ENCODE measurements around the gene NCBP3.

NCBP3 gene

GRCh38 chr17:3845621-3846436, at the start of gene NCBP3:
Gene NCBP3, minus strand, starts transcription at chr17:3846246. Its CDS starts 23 bp downstream, at chr17:3846223.
- peak; percentile 86 for DNase-seq (ENCODE audit: low read depth)

GRCh38 chr17:3895354-3895753, 49.3 kb upstream of the NCBP3 start:
- no peak for DNase-seq (ENCODE audit: low read depth)

GRCh38 chr17:3894911-3895343, 48.9 kb upstream of the NCBP3 start:
- no peak for DNase-seq (ENCODE audit: low read depth)

GRCh38 chr17:3894188-3894587, 48.1 kb upstream of the NCBP3 start:
- DNase-seq (ENCODE audit: low read depth), result no peak

- no peak for DNase-seq (ENCODE audit: low read depth)
Observed at GRCh38 chr17:3893720-3894116, 47.7 kb upstream of the NCBP3 start.

GRCh38 chr17:3893003-3893719, 47.1 kb upstream of the NCBP3 start, which contains the start of gene CAMKK1:
Gene CAMKK1, minus strand, starts transcription at chr17:3893053. Its CDS starts 7,366 bp downstream, at chr17:3885687.
- DNase-seq (ENCODE audit: low read depth), result peak; percentile 83

- peak; percentile 38 for DNase-seq (ENCODE audit: low read depth)
Observed at GRCh38 chr17:3892095-3892998, 46.3 kb upstream of the NCBP3 start.

GRCh38 chr17:3891626-3892094, 45.6 kb upstream of the NCBP3 start:
- DNase-seq (ENCODE audit: low read depth), result no peak

- DNase-seq (ENCODE audit: low read depth), result no peak
Observed at GRCh38 chr17:3890878-3891219, 44.8 kb upstream of the NCBP3 start.

- no peak for DNase-seq (ENCODE audit: low read depth)
Observed at GRCh38 chr17:3890082-3890877, 44.2 kb upstream of the NCBP3 start.

- DNase-seq (ENCODE audit: low read depth), result no peak
Observed at GRCh38 chr17:3889325-3890012, 43.4 kb upstream of the NCBP3 start.

GRCh38 chr17:3888343-3889171, 42.5 kb upstream of the NCBP3 start:
- no peak for DNase-seq (ENCODE audit: low read depth)

- no peak for DNase-seq (ENCODE audit: low read depth)
Observed at GRCh38 chr17:3887804-3888203, 41.8 kb upstream of the NCBP3 start.

- no peak for DNase-seq (ENCODE audit: low read depth)
Observed at GRCh38 chr17:3887394-3887793, 41.3 kb upstream of the NCBP3 start.

- DNase-seq (ENCODE audit: low read depth), result no peak
Observed at GRCh38 chr17:3886776-3887175, 40.7 kb upstream of the NCBP3 start.

GRCh38 chr17:3885970-3886369, 39.9 kb upstream of the NCBP3 start:
- DNase-seq (ENCODE audit: low read depth), result no peak

GRCh38 chr17:3885271-3885670, 39.2 kb upstream of the NCBP3 start:
- DNase-seq (ENCODE audit: low read depth), result no peak

GRCh38 chr17:3884188-3884587, 38.1 kb upstream of the NCBP3 start:
- no peak for DNase-seq (ENCODE audit: low read depth)

- DNase-seq (ENCODE audit: low read depth), result no peak
Observed at GRCh38 chr17:3882276-3882675, 36.2 kb upstream of the NCBP3 start.

GRCh38 chr17:3880983-3881382, 34.9 kb upstream of the NCBP3 start:
- no peak for DNase-seq (ENCODE audit: low read depth)

Measured in activated T-cell treated with anti-CD3 and anti-CD28 coated beads for 24 hours (primary cell).